Body of pancreas (tissue), 4 donors: Measurements from ENCODE around the gene CENPM. TPM values are rescaled to one million over a fixed set of nuclear protein-coding genes. Genes with fewer than 3 reads are reported as not detected.

Source experiments
- ATAC-seq: fragments of 150-250 bp; one replicate; pipeline ENCODE4 v1.9.1; 2016
- DNase-seq, 4 donors: peaks; one replicate each; pipeline ENCODE4 v3.0.0-alpha.2; 2019
- H3K27ac ChIP-seq, 4 donors: fragments of 200-600 bp; sonication (generic); 1 replicate in 3 of 4; 2 replicates in 1 of 4; pipeline versions ENCODE4 v1.5.1 to v1.6.1; 2016 to 2019; ENCODE audit warnings: mild to moderate bottlenecking in 1 of 4, mixed read lengths in 1 of 4, moderate library complexity in 1 of 4
- H3K27me3 ChIP-seq, 2 donors: fragments of 200-600 bp; sonication (generic); one replicate each; pipeline ENCODE4 v1.6.0; 2016; ENCODE audit warnings: mild to moderate bottlenecking in 1 of 2
- H3K36me3 ChIP-seq, 2 donors: fragments of 200-600 bp; sonication (generic); replicated peaks in 1 of 2; 2 replicates each; pipeline ENCODE4 v1.5.1; 2016; ENCODE audit warnings: low read depth in 2 of 2; ENCODE audit not compliant: insufficient read depth in 1 of 2
- H3K4me1 ChIP-seq: fragments of 200-600 bp; sonication (generic); one replicate; pipeline ENCODE4 v1.6.0; 2016
- H3K4me3 ChIP-seq, 2 donors: fragments of 200-600 bp; sonication (generic); 1 replicate in 1 of 2; 2 replicates in 1 of 2; pipeline ENCODE4 v1.5.1; 2016 to 2019
- H3K9me3 ChIP-seq, 3 donors: fragments of 200-600 bp; sonication (generic); 1 replicate in 2 of 3; 2 replicates in 1 of 3; pipeline ENCODE4 v1.5.1; 2016
- POLR2A ChIP-seq, 3 donors: fragments of 450-650 bp; IDR thresholded peaks; one replicate each; pipeline ENCODE4 v1.6.1; 2016; ENCODE audit warnings: antibody characterized with exemption in 3 of 3, mild to moderate bottlenecking in 2 of 3
- WGBS, 2 donors: methylation state at CpG; one replicate each; pipeline ENCODE4 v1.1.5; 2017; 5-methylcytosine and 5-hydroxymethylcytosine counted together
- intact Hi-C: fragments of 100-400 bp; cut with DNase I; formaldehyde crosslinking; loops from one replicate; pipeline ENCODE4 v1.15.1; 2023
- total RNA-seq, 2 donors: library from RNA; depleted of rRNA; stranded (reverse); fragments of >200 nt; gene quantifications; one replicate each; pipeline ENCODE4 v1.1.0, GENCODE V29; 2016
- TF ChIP-seq, protein P1 (sequence below), 7 experiments: fragments of 450-650 bp in 4 of 7; fragments of 200-600 bp in 3 of 7; sonication (generic) in 3 of 7; IDR thresholded peaks; one replicate each; pipeline ENCODE4 v1.5.1; 2016 to 2019; ENCODE audit warnings: antibody characterized with exemption in 7 of 7

CENPM gene
- total RNA-seq, 2 donors from 2014 or later: not detected

GRCh38 chr22:41931701-41932269 is 15.2 kb downstream of the CENPM start:
- Histone ChIP-seq H3K4me3 (no peak overlapping the region), H3K36me3 (no peaks in the 10 kb centered on the region), H3K4me1 (peaks cover 2% of the 10 kb centered on the region), H3K27ac (no peak overlapping the region), H3K9me3 (no peaks in the 10 kb centered on the region), H3K27me3 (no peaks in the 10 kb centered on the region)
- DNase-seq (no peak), ATAC-seq (no peak)
- intact Hi-C loops: no loop called here
- 79 to 84% methylated on average over 10 of the region's 10 CpGs for WGBS, 2 donors
- no peak for TF ChIP-seq POLR2A (IDR thresholded peaks at IDR 0.05)
- TF ChIP-seq, protein P1, sequence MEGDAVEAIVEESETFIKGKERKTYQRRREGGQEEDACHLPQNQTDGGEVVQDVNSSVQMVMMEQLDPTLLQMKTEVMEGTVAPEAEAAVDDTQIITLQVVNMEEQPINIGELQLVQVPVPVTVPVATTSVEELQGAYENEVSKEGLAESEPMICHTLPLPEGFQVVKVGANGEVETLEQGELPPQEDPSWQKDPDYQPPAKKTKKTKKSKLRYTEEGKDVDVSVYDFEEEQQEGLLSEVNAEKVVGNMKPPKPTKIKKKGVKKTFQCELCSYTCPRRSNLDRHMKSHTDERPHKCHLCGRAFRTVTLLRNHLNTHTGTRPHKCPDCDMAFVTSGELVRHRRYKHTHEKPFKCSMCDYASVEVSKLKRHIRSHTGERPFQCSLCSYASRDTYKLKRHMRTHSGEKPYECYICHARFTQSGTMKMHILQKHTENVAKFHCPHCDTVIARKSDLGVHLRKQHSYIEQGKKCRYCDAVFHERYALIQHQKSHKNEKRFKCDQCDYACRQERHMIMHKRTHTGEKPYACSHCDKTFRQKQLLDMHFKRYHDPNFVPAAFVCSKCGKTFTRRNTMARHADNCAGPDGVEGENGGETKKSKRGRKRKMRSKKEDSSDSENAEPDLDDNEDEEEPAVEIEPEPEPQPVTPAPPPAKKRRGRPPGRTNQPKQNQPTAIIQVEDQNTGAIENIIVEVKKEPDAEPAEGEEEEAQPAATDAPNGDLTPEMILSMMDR (IDR thresholded peaks at IDR 0.05): no peak

- intact Hi-C loops: no loop called here
- Histone ChIP-seq H3K4me1 (peaks cover 14% of the 10 kb centered on the region), H3K27me3 (peaks cover 0 to 3% of the 10 kb centered on the region in 2 donors), H3K9me3 (no peaks in the 10 kb centered on the region), H3K36me3 (no peaks in the 10 kb centered on the region), H3K4me3 (no peak overlapping the region), H3K27ac (no peak overlapping the region)
- TF ChIP-seq POLR2A (IDR thresholded peaks at IDR 0.05): no peak
- TF ChIP-seq, protein P1 (IDR thresholded peaks at IDR 0.05): no peak
- ATAC-seq (no peak), DNase-seq (no peak)
- 56 to 68% methylated on average over 3 to 8 of the region's 8 CpGs for WGBS, 2 donors
Observed at GRCh38 chr22:41929418-41929810, 17.5 kb downstream of the CENPM start.

DNA sequence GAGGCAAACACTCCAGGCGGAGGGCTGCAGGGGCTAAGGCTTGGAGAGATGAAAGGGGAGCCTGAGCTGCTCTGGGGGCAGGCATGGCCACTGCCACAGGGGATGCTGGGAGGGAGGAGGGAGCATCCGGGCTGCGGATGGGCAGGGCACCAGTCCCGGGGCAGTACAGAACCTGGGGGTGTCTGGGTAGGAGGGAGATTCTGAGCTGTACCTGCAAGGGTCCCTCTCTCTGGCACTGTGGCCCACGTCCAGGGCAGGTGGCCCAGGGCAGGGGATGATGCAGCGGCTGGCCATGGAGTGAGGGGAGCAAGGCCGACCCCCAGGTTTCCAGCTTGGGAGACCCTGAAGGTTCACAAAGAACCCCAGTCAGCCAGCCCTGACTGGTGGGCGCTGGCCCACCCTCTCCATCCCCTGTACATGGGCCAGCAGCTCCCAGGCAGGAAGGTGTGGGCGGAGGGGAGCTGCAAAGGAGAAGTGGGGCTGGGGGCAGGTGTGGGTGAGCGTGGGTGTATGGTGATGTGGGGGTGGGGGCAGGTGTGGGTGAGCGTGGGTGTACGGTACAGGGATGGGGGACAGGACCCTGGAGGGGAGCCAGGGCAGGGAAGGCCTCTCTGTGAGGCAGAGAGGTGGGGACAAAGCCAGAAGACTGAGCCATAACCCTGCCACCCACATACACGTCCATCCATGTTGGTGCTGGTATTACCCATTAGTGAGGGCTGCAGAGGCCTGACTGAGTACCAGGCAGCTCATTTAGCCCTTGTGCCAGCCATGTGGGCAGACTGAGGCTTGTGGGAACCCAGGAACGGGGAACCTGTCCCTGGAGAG is 18.1 kb downstream of the CENPM start:
- WGBS, 2 donors: 76 to 89% methylated on average over 9 to 13 of the region's 14 CpGs
- no peak for ATAC-seq

DNA sequence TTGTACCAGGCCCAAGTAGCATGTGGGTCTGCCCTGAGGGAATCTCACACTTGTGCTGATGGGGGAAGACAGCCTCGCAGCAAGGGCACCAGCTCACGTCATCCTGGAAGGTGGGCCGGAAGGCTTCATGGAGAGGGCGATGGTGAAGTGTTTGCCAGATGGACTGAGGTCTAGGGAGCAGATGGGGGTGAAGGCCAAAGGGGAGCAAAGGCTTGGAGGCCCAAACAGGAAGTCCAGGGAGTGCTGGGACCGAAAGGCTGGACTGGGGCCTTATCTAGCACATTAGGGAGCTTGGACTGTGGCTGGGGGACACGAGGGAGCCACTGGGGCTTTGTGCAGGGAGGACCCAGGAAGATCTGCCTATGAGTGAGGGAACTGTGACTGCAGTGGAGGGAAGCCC is 19.1 kb downstream of the CENPM start:
- H3K4me1 ChIP-seq: peaks cover 14% of the 10 kb centered on the region
- no peak overlapping the region for H3K4me3 ChIP-seq
- H3K27ac ChIP-seq: no peak overlapping the region
- intact Hi-C loops: no loop called here
- no peaks in the 10 kb centered on the region for H3K36me3 ChIP-seq
- TF ChIP-seq, protein P1 (IDR thresholded peaks at IDR 0.05): no peak
- no peak for TF ChIP-seq POLR2A (IDR thresholded peaks at IDR 0.05)
- H3K27me3 ChIP-seq: peaks cover 0 to 3% of the 10 kb centered on the region in 2 donors
- no peak for DNase-seq
- ATAC-seq: no peak
- 71 to 92% methylated on average over 6 of the region's 6 CpGs for WGBS, 2 donors
- no peaks in the 10 kb centered on the region for H3K9me3 ChIP-seq

More for the DNA sequence above, 18.1 kb downstream of the CENPM start:
- TF ChIP-seq POLR2A (IDR thresholded peaks at IDR 0.05): no peak
- Histone ChIP-seq H3K9me3 (no peaks in the 10 kb centered on the region), H3K4me3 (no peak overlapping the region), H3K36me3 (no peaks in the 10 kb centered on the region), H3K27me3 (peaks cover 0 to 3% of the 10 kb centered on the region in 2 donors), H3K4me1 (peaks cover 14% of the 10 kb centered on the region), H3K27ac (no peak overlapping the region)
- intact Hi-C loops: no loop called here
- no peak for DNase-seq

DNA sequence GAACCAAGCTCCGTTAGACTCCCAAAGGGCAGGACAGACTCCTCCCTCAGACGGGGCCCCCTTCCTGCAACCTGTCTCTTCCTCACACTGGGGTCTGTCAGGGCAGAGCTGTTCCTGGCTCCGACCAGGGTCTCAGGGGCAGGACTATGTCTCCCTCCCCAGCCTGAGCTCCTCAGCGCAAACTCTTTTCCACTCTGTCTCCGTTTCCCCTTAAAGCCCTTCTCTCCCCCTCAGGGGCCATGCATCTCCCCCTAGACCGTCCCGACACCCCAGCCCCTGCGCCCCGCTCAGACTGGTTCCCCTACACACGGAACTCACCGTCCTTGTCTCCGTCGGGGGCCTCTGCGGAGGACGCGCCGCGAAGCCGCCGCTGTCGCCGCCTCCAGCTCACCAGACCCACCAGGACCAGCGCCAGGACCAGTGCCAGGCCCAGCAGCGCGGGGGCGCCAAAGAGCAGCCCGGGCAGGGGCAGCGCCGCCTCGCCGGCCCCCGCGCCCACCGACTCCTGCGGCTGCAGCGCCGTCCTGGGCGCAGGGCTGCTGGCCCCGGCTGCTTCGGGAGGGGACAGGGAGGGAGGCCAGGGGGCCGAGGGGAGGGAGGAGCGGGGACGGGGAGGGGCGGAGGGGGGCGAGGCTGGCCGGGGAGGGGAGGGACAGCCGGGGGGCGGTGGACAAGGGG is 21.0 kb downstream of the CENPM start:
- Histone ChIP-seq H3K27ac (no peak overlapping the region), H3K36me3 (no peaks in the 10 kb centered on the region), H3K4me1 (peaks cover 14% of the 10 kb centered on the region), H3K27me3 (peaks cover 0 to 3% of the 10 kb centered on the region in 2 donors), H3K9me3 (no peaks in the 10 kb centered on the region), H3K4me3 (no peak overlapping the region)
- peak; percentile 69 to 83 (median 76) for DNase-seq
- 4 to 23% methylated on average over 10 to 36 of the region's 48 CpGs for WGBS, 2 donors
- peak; percentile 74 for ATAC-seq
- intact Hi-C loops: no loop called here
- TF ChIP-seq, protein P1 (IDR thresholded peaks at IDR 0.05): peak; percentile 39 to 87 (median 77)
- TF ChIP-seq POLR2A (IDR thresholded peaks at IDR 0.05): no peak
